Endothelial cell of umbilical vein (primary cell): Measurements from ENCODE around the gene AQP2. TPM values are rescaled to one million over a fixed set of nuclear protein-coding genes. Genes with fewer than 3 reads are reported as not detected.

ENCODE experiments used
- BruUV-seq: library from RNA; stranded (reverse); fragments of 400-500 nt; replicated peaks from 2 replicates; lab custom pipeline; 2021; lab: Mats Ljungman, UMichigan
- CTCF ChIA-PET: fragments of 300-600, 350-600 bp; sonication (Branson Sonifier 250); formaldehyde crosslinking; loops from one replicate; lab custom pipeline; 2021; ENCODE audit warnings: antibody characterized with exemption, inconsistent platforms; lab: Charles Lee
- POLR2A ChIA-PET: fragments of 300-600, 350-600 bp; sonication (Branson Sonifier 250); formaldehyde crosslinking; loops from one replicate; lab custom pipeline; 2021; ENCODE audit warnings: antibody characterized with exemption, inconsistent platforms; lab: Charles Lee
- DNase-seq: peaks from one replicate; pipeline ENCODE4 v3.0.0-alpha.2; 2011; ENCODE audit warnings: low read depth, low spot score
- FAIRE-seq: peaks from 2 replicates; lab custom pipeline; 2011; peaks lifted over from hg19 to GRCh38; lab: Jason Lieb, UNC
- H2AFZ ChIP-seq: 2 replicates; pipeline ENCODE4 v1.6.0; 2012; ENCODE audit warnings: low read depth, low read length, control low read depth, inconsistent platforms
- H3K27ac ChIP-seq: 2 replicates; pipeline ENCODE4 v1.5.1; 2011; ENCODE audit warnings: low read depth, mild to moderate bottlenecking, control low read depth, low read length, moderate library complexity; ENCODE audit not compliant: insufficient read depth
- H3K27me3 ChIP-seq, 2 experiments: 2 replicates each; pipeline versions ENCODE4 v1.6.0 to v1.6.1; 2011; ENCODE audit warnings: low read length in 2 of 2, mixed read lengths in 1 of 2; ENCODE audit not compliant: control insufficient read depth in 2 of 2, insufficient read depth in 2 of 2
- H3K36me3 ChIP-seq, 2 experiments: 2 replicates in 1 of 2; 3 replicates in 1 of 2; pipeline ENCODE4 v1.5.1; 2011; ENCODE audit warnings: low read length in 2 of 2, mild to moderate bottlenecking in 1 of 2, moderate library complexity in 1 of 2; ENCODE audit not compliant: control insufficient read depth in 2 of 2, insufficient read depth in 2 of 2; ENCODE audit errors: extremely low read depth in 1 of 2
- H3K4me1 ChIP-seq: 3 replicates; pipeline ENCODE4 v1.5.1; 2011; ENCODE audit warnings: mild to moderate bottlenecking, low read length; ENCODE audit not compliant: control insufficient read depth, insufficient read depth; ENCODE audit errors: extremely low read depth
- H3K4me2 ChIP-seq: 2 replicates; pipeline ENCODE4 v1.6.1; 2011; ENCODE audit warnings: low read length, control low read depth, mixed read lengths; ENCODE audit not compliant: insufficient read depth
- H3K4me3 ChIP-seq, 3 experiments: fragments of 200-600 bp in 1 of 3; sonication (generic), shearing (Covaris generic) in 1 of 3; replicated peaks in 1 of 3; 2 replicates each; pipeline ENCODE4 v1.5.1; 2011 to 2016; ENCODE audit warnings: control low read depth in 3 of 3, low read length in 3 of 3, mild to moderate bottlenecking in 2 of 3, inconsistent platforms in 1 of 3, low read depth in 1 of 3, moderate library complexity in 1 of 3; ENCODE audit not compliant: insufficient read depth in 1 of 3
- H3K79me2 ChIP-seq: 2 replicates; pipeline ENCODE4 v1.6.0; 2012; ENCODE audit warnings: low read length, inconsistent platforms; ENCODE audit not compliant: control insufficient read depth, insufficient read depth
- H3K9ac ChIP-seq: replicated peaks from 2 replicates; pipeline ENCODE3; 2011; ENCODE audit warnings: low read length, control low read depth; ENCODE audit not compliant: insufficient read depth; ENCODE audit errors: extremely low read depth
- H3K9me1 ChIP-seq: replicated peaks from 3 replicates; pipeline ENCODE4 v1.6.0; 2011; ENCODE audit warnings: mild to moderate bottlenecking, low read length; ENCODE audit not compliant: control insufficient read depth, insufficient read depth; ENCODE audit errors: extremely low read depth
- H3K9me3 ChIP-seq: replicated peaks from 2 replicates; pipeline ENCODE4 v1.5.1; 2012; ENCODE audit warnings: low read length, inconsistent platforms; ENCODE audit not compliant: control insufficient read depth, insufficient read depth
- H4K20me1 ChIP-seq: replicated peaks from 2 replicates; pipeline ENCODE3; 2011; ENCODE audit warnings: mild to moderate bottlenecking, low read length; ENCODE audit not compliant: control insufficient read depth, insufficient read depth; ENCODE audit errors: extremely low read depth
- CTCF ChIP-seq, 2 donors: IDR thresholded peaks; 1 replicate in 1 of 2; 2 replicates in 1 of 2; pipeline ENCODE4 v1.5.1; 2011; ENCODE audit warnings: low read length in 2 of 2, mild to moderate bottlenecking in 2 of 2, moderate library complexity in 2 of 2, control low read depth in 1 of 2, inconsistent platforms in 1 of 2, low read depth in 1 of 2; ENCODE audit not compliant: insufficient read depth in 1 of 2; ENCODE audit errors: extremely low read depth in 1 of 2
- EZH2 ChIP-seq: IDR thresholded peaks from 2 replicates; pipeline ENCODE4 v1.6.1; 2012; ENCODE audit warnings: borderline replicate concordance, low read depth, mild to moderate bottlenecking, moderate library complexity, low read length, inconsistent platforms; ENCODE audit not compliant: severe bottlenecking
- FOS ChIP-seq: IDR thresholded peaks from 2 replicates; pipeline ENCODE4 v1.6.1; 2011; ENCODE audit warnings: mild to moderate bottlenecking, low read length, moderate library complexity, borderline replicate concordance; ENCODE audit not compliant: insufficient read depth
- GATA2 ChIP-seq: IDR thresholded peaks from 2 replicates; pipeline ENCODE4 v1.7.0; 2011; ENCODE audit warnings: low read depth, mild to moderate bottlenecking, moderate library complexity, mixed read lengths, low read length; ENCODE audit not compliant: insufficient read length, insufficient read depth
- JUN ChIP-seq: IDR thresholded peaks from 2 replicates; pipeline ENCODE4 v1.6.1; 2011; ENCODE audit warnings: borderline replicate concordance, low read depth; ENCODE audit not compliant: insufficient read length, insufficient read depth
- MAX ChIP-seq: IDR thresholded peaks from 2 replicates; pipeline ENCODE4 v1.6.1; 2011; ENCODE audit not compliant: insufficient read depth, insufficient read length
- MYC ChIP-seq: IDR thresholded peaks from one replicate; pipeline ENCODE4 v1.6.1; 2011; ENCODE audit warnings: mild to moderate bottlenecking, low read depth, low read length
- POLR2A ChIP-seq: IDR thresholded peaks from 2 replicates; pipeline ENCODE4 v1.6.1; 2012; ENCODE audit warnings: low read depth, mild to moderate bottlenecking, control low read depth, low read length
- POLR2AphosphoS5 ChIP-seq: IDR thresholded peaks from 2 replicates; pipeline ENCODE4 v1.6.1; 2012; ENCODE audit warnings: low read depth, mild to moderate bottlenecking, control low read depth, low read length, moderate library complexity; ENCODE audit not compliant: insufficient read depth
- dilution Hi-C: fragments of 300-500 bp; cut with MboI; formaldehyde crosslinking; loops from one replicate; pipeline ENCODE4 v1.15.0; 2019; ENCODE audit warnings: low sequenced_read_pairs; ENCODE audit not compliant: extremely low pct_ligation_motif_present
- intact Hi-C: fragments of 100-400 bp; cut with micrococcal nuclease; formaldehyde crosslinking; loops from one replicate; pipeline ENCODE4 v1.10.0; 2022
- polyA plus RNA-seq, 4 experiments: library from polyadenylated mRNA; depleted of rRNA in 3 of 4; stranded (reverse) in 3 of 4; unstranded in 1 of 4; fragments of >200 nt; gene quantifications; 2 replicates each; pipeline versions ENCODE4 v1.2.1 to v1.2.3, GENCODE V29; 2011 to 2012; ENCODE audit warnings: missing spikeins in 1 of 4
- total RNA-seq: library from RNA; stranded (reverse); gene quantifications from 2 replicates; pipeline ENCODE4 v1.2.3, GENCODE V29; 2021

Gene AQP2
- total and polyA plus RNA-seq, 2 donors (not counting 3 experiments of a cell fraction or from before 2014, with no cell fraction given) = not detected

GRCh38 chr12:49951411-49952240 is 1.1 kb downstream of the AQP2 start:
- Histone ChIP-seq H3K27me3 (no peaks in the 10 kb centered on the region), H3K9me3 (no peaks in the 10 kb centered on the region), H4K20me1 (no peaks in the 10 kb centered on the region), H3K4me2 (no peak overlapping the region), H3K4me3 (no peak overlapping the region), H3K79me2 (no peaks in the 10 kb centered on the region), H3K4me1 (no peaks in the 10 kb centered on the region), H3K36me3 (no peaks in the 10 kb centered on the region), H2AFZ (no peak overlapping the region), H3K27ac (no peak overlapping the region), H3K9me1 (no peaks in the 10 kb centered on the region), H3K9ac (no peak overlapping the region)
- POLR2A ChIA-PET = no interaction called here
- intact Hi-C loops (no loop called here), dilution Hi-C loops (loop anchor here (25.0 kb wide), 1 partner anchor 111 kb away; the partner anchor contains the start of gene ASIC1)
- CTCF ChIA-PET = no interaction called here
- no TSS peak for BruUV-seq
- TF ChIP-seq EZH2 (no peak), GATA2 (no peak), FOS (no peak), JUN (no peak), POLR2AphosphoS5 (no peak), CTCF (IDR thresholded peaks at IDR 0.05; ENCODE audit: extremely low read depth in 1 of 2, insufficient read depth in 1 of 2, low read depth in 1 of 2, low read length in 2 of 2) (no peak), MAX (no peak), MYC (no peak), POLR2A (no peak)
- no peak for DNase-seq
- no peak for FAIRE-seq
